ENCODE measurements around the gene SLC48A1.

The SLC48A1 gene

DNA sequence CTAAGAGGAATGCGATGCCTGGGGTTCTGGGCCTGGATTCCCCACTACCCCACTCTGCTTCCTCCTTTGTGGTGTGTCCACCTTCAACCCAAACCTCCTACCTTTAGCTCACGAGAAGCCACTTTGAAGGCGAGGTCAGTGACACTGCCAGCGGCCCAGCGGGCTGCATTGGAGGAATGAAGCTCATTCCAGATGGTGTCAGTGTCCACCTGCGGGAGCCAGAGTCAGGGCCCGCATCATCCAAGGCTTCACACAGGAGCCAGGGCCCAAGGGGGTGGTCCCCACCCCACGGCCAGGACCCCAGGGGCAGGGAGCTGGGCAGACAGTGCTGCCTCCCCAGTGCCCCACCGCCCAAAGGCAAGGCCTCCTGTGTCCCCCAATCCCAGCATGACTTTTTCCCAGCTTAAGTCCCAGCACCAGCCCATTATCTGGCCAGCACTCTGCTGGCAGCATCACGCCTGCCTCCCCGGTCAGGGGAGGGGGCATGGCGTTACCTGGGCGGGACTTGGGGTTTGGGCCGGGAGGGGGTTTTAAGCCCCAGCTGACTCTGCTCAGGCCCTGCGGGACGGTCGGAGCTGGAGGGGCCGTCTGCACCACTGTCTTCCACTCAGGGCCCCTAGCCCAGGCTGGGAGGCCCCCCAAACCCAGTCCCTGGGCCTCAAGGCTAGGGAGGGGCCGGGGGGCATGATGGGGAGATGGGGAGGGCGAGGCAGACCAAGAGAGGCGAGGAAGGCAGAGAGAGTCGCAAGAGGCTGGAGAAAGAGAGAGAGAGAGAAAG lies 16.9 kb downstream of the SLC48A1 start:
- no peak for DNase-seq (ENCODE audit: low read depth, low spot score)
- in situ Hi-C loops (cut with HindIII; ENCODE audit: low sequenced_read_pairs) = no loop called here
- H3K4me3 ChIP-seq (ENCODE audit: low read depth, low read length) = no peak overlapping the region
- TF ChIP-seq, protein P1, sequence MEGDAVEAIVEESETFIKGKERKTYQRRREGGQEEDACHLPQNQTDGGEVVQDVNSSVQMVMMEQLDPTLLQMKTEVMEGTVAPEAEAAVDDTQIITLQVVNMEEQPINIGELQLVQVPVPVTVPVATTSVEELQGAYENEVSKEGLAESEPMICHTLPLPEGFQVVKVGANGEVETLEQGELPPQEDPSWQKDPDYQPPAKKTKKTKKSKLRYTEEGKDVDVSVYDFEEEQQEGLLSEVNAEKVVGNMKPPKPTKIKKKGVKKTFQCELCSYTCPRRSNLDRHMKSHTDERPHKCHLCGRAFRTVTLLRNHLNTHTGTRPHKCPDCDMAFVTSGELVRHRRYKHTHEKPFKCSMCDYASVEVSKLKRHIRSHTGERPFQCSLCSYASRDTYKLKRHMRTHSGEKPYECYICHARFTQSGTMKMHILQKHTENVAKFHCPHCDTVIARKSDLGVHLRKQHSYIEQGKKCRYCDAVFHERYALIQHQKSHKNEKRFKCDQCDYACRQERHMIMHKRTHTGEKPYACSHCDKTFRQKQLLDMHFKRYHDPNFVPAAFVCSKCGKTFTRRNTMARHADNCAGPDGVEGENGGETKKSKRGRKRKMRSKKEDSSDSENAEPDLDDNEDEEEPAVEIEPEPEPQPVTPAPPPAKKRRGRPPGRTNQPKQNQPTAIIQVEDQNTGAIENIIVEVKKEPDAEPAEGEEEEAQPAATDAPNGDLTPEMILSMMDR (IDR thresholded peaks at IDR 0.05; ENCODE audit: low read depth, low read length) = no peak

- in situ Hi-C loops (cut with HindIII; ENCODE audit: low sequenced_read_pairs) = no loop called here
- TF ChIP-seq, protein P1 (IDR thresholded peaks at IDR 0.05; ENCODE audit: low read depth, low read length) = no peak
- DNase-seq (ENCODE audit: low read depth, low spot score) = no peak
- H3K4me3 ChIP-seq (ENCODE audit: low read depth, low read length) = no peak overlapping the region
These were observed 17.8 kb downstream of the SLC48A1 start for GRCh38 chr12:47790676-47791350.

GRCh38 chr12:47791351-47791746 lies 18.3 kb downstream of the SLC48A1 start:
- TF ChIP-seq, protein P1 (IDR thresholded peaks at IDR 0.05; ENCODE audit: low read depth, low read length) = no peak
- no peak overlapping the region for H3K4me3 ChIP-seq (ENCODE audit: low read depth, low read length)
- DNase-seq (ENCODE audit: low read depth, low spot score) = no peak
- in situ Hi-C loops (cut with HindIII; ENCODE audit: low sequenced_read_pairs) = no loop called here

GRCh38 chr12:47791874-47792273 lies 18.8 kb downstream of the SLC48A1 start:
- TF ChIP-seq, protein P1 (IDR thresholded peaks at IDR 0.05; ENCODE audit: low read depth, low read length) = no peak
- DNase-seq (ENCODE audit: low read depth, low spot score) = no peak
- H3K4me3 ChIP-seq (ENCODE audit: low read depth, low read length) = no peak overlapping the region
- in situ Hi-C loops (cut with HindIII; ENCODE audit: low sequenced_read_pairs) = no loop called here

DNA sequence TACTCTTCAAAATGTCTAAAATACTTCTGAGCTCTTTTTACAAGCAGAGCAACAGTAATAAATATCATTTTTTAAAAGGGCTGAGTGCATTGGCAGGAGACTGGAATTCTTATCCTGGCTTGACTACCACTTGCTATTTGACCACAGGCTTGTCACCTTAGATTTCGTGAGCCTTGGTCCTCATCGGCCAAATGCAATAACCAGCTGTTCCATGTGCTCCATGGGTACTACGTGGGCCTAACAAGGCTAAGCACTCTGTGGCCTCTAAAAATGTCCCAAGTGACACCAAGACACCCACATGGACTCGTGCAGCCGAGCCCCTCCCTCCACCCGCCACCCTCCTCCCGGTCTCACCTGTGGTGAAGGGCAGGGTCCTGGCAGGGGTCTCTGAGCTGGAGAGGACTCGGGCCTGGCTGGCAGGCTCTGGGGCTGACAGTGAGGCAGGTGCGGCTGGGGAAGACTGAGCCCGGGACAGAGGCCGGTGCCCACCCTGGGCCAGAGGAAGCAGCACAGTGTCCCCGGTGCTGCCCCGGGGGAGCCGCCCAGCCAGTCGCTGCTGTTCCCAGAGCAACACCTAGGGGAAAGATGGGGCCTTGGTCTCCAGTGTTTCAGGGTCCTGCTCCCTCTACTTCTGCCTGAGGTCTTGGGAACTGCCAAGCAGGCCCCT lies 20.1 kb downstream of the SLC48A1 start:
- in situ Hi-C loops (cut with HindIII; ENCODE audit: low sequenced_read_pairs) = no loop called here

DNA sequence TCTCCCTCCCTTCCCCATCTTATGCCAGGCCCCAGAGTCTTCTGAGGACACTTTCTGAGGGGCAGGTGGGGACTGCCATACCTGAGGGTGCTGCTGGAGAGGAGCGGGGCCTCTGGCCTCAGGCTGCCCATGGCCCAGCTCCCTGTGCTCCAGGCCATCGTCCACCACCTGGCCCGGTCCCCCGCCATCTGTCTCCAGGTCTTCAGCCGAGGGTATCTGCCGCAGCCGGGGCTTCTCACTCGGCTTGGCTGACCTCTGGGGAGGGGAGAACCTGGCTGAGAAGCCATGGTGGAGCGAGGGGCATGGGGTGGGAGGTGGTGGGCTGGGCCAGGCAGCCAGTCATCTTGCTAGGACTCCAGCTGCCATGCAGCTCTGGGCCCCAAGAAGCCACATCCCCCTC lies 21.6 kb downstream of the SLC48A1 start:
- no peak overlapping the region for H3K4me3 ChIP-seq (ENCODE audit: low read depth, low read length)
- in situ Hi-C loops (cut with HindIII; ENCODE audit: low sequenced_read_pairs) = no loop called here
- TF ChIP-seq, protein P1 (IDR thresholded peaks at IDR 0.05; ENCODE audit: low read depth, low read length) = no peak
- no peak for DNase-seq (ENCODE audit: low read depth, low spot score)

More for the DNA sequence above, 20.1 kb downstream of the SLC48A1 start:
- TF ChIP-seq, protein P1 (IDR thresholded peaks at IDR 0.05; ENCODE audit: low read depth, low read length) = no peak
- no peak for DNase-seq (ENCODE audit: low read depth, low spot score)
- no peak overlapping the region for H3K4me3 ChIP-seq (ENCODE audit: low read depth, low read length)

Data from astrocyte of the spinal cord (primary cell).